C4-2B (cell line): ENCODE measurements around the gene LIMS1.

Source experiments
- ZFX ChIP-seq: fragments of 450-650 bp; IDR thresholded peaks from 2 replicates; pipeline ENCODE4 v1.6.1; 2017
- TF ChIP-seq, protein P1 (sequence below): fragments of 450-650 bp; conservative IDR thresholded peaks from 2 replicates; pipeline ENCODE4 v1.5.1; 2017; ENCODE audit warnings: mild to moderate bottlenecking

DNA sequence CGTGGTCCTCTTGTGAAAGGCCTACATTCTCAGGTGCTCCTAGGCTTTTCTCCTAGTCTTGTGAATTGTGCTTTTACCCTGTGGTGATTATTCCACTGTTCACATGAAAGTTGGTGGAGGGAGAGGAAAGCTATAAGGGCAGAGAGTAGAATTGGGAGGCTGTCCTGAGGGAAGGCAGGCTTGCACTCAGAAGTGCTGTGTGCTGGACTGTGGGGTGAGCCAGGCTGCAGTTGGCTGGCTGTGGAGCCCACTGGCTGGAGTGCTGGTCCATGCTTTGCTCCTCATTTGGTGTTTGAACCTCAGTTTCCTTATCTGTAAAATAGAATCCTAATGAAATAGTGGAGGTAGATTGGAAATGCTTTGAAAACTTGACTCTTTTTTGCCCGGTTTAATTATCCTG is 21.3 kb downstream of the LIMS1 start:
- TF ChIP-seq, protein P1, sequence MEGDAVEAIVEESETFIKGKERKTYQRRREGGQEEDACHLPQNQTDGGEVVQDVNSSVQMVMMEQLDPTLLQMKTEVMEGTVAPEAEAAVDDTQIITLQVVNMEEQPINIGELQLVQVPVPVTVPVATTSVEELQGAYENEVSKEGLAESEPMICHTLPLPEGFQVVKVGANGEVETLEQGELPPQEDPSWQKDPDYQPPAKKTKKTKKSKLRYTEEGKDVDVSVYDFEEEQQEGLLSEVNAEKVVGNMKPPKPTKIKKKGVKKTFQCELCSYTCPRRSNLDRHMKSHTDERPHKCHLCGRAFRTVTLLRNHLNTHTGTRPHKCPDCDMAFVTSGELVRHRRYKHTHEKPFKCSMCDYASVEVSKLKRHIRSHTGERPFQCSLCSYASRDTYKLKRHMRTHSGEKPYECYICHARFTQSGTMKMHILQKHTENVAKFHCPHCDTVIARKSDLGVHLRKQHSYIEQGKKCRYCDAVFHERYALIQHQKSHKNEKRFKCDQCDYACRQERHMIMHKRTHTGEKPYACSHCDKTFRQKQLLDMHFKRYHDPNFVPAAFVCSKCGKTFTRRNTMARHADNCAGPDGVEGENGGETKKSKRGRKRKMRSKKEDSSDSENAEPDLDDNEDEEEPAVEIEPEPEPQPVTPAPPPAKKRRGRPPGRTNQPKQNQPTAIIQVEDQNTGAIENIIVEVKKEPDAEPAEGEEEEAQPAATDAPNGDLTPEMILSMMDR = no peak
- TF ChIP-seq ZFX = no peak
